Hematopoietic multipotent progenitor cell treated with erythropoietin and hydrocortisone succinate and interleukin-3 and kit ligand, for 15 days (in vitro differentiated cells): ENCODE results near the gene LRMDA.
"Not testable (repeated sequence)": the region's sequence is repeated elsewhere in the genome, so short reads cannot be mapped to it uniquely, and the experiment has no call there.

ENCODE experiments used
- DNase-seq: peaks from one replicate; pipeline ENCODE4 v3.0.0-alpha.2; 2015; ENCODE audit warnings: low spot score

Gene LRMDA

DNA sequence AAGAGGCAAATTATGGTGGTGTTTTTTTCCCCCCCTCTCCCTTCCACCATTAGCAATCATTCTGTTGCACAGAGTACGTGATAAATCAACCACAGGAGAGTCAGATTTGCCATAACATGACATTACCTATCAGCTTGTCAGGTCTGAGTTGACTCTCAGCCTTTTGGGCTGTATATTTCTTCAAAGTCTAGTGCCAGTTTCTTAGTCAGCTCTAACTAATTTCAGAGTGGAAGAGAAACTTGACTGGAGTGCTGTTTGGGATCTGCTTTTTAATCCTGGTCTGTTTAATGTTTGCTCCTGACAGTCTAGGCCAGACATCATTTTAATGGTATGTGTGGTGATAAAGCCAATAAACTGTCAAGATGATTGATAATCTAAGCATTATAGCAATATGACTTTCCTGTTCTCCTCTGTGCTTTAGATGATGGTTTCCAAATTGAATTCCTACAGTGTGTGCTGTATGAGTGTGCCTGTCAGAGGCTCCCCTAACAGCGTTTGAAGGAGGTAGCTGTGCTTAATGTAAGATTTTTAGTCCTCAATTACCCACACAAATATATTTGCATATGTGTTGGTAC lies 76.9 kb downstream of the LRMDA start:
- DNase-seq = no peak

DNA sequence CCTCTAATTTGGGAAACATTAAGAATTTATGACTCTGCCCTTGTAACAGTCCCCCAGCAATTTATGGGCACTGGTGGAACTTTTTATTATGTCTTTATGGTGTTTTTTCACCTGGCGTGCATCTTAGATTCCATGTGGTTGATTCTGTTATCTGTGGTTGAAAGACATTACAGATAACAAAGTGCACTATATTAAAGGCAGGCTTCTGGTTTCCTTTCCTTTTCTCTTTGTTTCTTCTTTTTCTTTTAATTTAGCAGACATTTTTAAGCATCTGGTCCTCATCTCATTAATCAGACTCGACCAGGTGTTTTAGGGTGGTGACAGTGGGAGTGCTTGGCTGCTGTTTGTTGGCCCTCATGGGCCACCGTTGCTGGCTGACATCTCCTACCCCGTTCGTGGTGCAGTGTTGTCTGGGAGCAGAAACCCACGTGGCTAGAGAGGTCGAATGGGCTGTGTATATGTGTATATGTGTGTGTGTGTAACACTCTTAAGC lies 77.4 kb downstream of the LRMDA start:
- no peak for DNase-seq

DNA sequence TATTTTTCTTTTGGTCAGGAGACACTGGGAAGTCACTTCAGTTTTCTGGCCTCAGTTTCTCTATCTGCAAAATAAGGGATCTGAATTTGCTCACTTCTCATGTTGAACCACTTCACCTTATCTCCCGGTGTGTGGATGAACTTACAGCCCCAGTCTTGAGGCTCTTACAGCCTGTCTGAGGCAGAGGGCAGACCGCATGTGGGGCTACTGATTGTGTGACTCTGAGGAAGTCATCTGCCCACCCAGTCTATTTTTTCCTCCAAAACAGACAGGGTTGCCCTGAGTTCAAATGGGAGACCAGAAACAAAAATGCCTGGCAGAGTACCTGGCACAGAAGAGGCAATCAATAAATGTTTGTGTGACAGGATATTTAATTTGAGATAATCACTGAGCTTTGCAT lies 78.3 kb downstream of the LRMDA start:
- no peak for DNase-seq

- no peak for DNase-seq
Observed at GRCh38 chr10:75511011-75511410, 79.6 kb downstream of the LRMDA start.

GRCh38 chr10:75512203-75512933 lies 80.9 kb downstream of the LRMDA start:
- no peak for DNase-seq

- DNase-seq = no peak
Observed at GRCh38 chr10:75513292-75513885, 82.0 kb downstream of the LRMDA start.

- DNase-seq = no peak
Observed at GRCh38 chr10:75514830-75515229, 83.4 kb downstream of the LRMDA start.

GRCh38 chr10:75516154-75516553 lies 84.7 kb downstream of the LRMDA start:
- DNase-seq = not testable (repeated sequence)

DNA sequence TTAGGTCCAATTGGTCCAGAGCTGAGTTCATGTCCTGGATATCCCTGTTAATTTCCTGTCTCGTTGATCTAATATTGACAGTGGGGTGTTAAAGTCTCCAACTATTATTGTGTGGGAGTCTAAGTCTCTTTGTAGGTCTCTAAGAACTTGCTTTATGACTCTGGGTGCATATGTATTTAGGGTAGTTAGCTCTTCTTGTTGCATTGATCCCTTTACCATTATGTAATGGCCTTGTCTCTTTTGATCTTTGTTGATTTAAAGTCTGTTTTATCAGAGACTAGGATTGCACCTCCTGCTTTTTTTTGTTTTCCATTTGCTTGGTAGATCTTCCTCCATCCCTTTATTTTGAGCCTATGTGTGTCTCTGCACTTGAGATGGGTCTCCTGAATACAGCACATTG lies 87.8 kb downstream of the LRMDA start:
- not testable (repeated sequence) for DNase-seq

- not testable (repeated sequence) for DNase-seq
Observed at GRCh38 chr10:75521194-75521829, 89.9 kb downstream of the LRMDA start.

DNA sequence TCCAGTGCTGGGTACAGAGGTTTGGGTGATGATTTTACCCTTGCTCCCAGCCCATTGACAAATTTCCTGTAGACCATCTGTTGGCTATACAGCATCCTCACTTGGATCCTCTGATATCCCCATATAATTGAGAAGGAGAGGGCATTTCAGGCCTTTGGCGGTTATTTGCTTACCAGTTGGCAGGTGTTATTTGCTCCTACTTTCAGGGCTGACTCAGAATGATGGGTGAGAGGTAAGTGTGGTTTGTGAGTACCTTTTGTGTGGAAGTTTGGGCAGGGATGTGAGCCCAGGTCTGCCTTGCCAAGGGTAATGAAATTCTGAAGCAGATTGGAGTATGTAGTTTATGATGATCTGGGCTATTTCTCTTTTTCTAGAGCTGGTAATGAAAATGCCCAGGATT lies 93.6 kb downstream of the LRMDA start:
- DNase-seq = no peak

DNA sequence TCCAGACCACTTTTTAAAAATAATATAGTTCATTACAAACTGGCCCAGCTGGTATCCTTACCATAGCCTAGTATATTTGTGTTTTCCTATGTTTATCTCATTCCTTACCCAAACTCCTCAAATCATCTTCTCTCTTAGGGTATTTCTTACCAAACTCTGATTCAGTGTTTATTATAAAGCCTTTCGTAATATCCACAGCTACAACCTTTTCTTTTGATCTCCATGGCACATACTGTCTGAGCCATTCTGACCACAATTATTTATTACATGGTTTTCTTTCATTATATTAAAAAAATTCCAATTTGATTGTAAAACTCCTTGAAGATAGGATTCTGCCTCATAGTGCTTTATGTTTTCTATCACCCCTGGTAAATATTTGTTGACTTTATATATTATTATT lies 94.2 kb downstream of the LRMDA start:
- DNase-seq = no peak

GRCh38 chr10:75527542-75527941 lies 96.1 kb downstream of the LRMDA start:
- DNase-seq = no peak

- DNase-seq = no peak
Observed at GRCh38 chr10:75528392-75528791, 97.0 kb downstream of the LRMDA start.

GRCh38 chr10:75530299-75530698 lies 98.9 kb downstream of the LRMDA start:
- DNase-seq = no peak

DNA sequence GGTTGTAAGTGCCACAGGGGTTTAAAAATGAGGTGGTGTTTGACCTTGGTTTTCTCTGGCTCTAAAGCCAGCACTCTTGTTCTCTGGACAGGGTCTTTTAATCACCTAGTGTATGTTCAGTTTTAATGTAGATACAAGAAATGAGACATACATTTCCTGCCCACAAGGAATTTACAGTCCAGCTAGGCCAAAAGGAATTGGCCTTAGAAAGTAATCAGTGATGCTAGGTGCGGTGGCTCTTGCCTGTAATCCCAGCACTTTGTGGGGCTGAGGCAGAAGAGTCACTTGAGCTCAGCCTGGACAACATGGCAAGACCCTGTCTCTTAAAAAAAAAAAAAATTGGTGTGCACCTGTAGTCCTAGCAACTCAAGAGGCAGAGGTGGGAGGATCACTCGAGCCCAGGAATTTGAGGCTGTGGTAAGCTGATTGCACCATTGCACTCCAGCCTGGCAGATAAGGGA lies 100.2 kb downstream of the LRMDA start:
- DNase-seq = no peak

DNA sequence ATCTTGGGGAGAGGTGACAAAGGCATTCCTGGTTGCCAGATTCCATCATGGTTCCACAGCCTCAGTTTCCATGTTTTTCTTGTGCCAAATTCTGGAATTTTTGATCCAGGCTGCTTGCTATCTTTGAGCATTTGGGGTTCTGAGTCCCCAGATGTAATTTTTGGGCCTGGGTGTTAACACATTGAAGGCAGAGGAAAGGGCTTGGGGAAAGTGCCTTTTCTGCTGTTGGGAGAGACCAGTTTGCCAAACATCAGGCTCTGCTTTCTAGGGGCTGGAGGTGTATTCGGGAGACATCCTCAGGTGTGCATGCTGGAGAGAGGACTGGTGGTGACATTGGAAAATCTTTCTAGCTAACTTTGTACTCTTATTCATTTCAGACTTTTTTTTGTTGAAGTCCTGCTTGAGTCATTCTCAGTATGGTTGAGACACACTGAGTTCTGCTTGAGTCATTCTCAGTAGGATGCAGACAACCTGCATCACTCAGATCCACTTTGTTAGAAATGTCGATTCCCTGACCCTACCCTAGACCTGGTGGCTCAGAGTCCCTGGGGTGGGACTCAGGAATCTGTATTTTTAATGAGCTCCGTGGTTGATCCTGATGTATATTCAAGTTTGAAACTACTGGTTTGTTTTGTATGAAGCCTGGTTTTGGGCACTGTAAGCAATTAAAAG lies 101.0 kb downstream of the LRMDA start:
- DNase-seq = no peak

DNA sequence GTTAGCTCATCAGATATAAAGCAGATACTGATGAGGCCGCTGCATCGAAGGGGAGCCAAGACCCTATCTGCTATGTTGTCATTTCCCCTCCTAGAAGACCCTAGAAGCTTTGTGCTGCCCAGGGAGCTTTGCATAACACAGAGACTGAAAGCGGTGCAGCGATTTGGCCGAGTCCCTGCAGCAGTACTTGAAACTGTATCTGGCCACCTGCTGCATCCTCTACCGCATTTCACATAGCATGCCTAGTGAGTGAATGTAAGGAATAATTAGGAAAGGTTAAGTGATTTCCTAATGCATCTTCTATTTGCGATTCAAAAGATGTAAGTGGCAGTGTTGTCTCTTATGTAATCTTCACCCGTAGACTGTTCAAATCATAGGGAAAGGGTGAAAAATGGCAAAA lies 106.7 kb downstream of the LRMDA start:
- no peak for DNase-seq

GRCh38 chr10:75538765-75539164 lies 107.3 kb downstream of the LRMDA start:
- no peak for DNase-seq

GRCh38 chr10:75540357-75540966 lies 109.0 kb downstream of the LRMDA start:
- DNase-seq = no peak

- DNase-seq = no peak
Observed at GRCh38 chr10:75540981-75541380, 109.6 kb downstream of the LRMDA start.

DNA sequence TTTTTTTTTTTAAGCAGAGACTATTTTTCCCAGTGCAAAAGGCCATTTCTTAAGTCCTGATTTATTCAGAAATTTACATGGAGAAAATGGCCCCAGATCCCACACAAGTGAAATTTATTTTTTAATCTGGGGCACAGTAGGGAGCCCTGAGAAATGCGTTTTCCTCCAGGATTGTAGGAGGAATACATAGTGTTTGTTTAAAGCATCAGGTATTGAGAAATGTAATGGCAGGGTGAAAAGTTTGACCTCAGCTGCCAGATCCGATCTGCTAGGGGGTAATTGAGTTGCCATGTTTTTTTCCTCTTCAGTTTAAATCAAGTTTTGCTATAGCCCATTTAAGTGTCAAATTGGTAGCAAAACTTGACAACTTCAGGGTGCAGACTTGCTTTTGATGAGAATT lies 110.0 kb downstream of the LRMDA start:
- DNase-seq = no peak
